Epithelial cell of proximal tubule (primary cell): ENCODE measurements around the gene SV2B. TPM values are rescaled to one million over a fixed set of nuclear protein-coding genes. Genes with fewer than 3 reads are reported as not detected.

Experiments
- DNase-seq: peaks from one replicate; pipeline ENCODE4 v3.0.0-alpha.2; 2011; ENCODE audit warnings: low read depth
- H3K4me3 ChIP-seq: 2 replicates; pipeline ENCODE4 v1.5.1; 2011; ENCODE audit warnings: low read depth, mild to moderate bottlenecking, low read length
- CTCF ChIP-seq: conservative IDR thresholded peaks from 2 replicates; pipeline ENCODE4 v1.5.1; 2012; ENCODE audit warnings: low read depth, mild to moderate bottlenecking, low read length
- total RNA-seq: library from RNA; depleted of rRNA; stranded (reverse); fragments of >200 nt; gene quantifications from 2 replicates; pipeline ENCODE4 v1.2.3, GENCODE V29; 2015

Gene SV2B
- total RNA-seq, 1 donor from 2014 or later = not detected

GRCh38 chr15:91307601-91308000 lies 207.5 kb downstream of the SV2B start:
- TF ChIP-seq CTCF = no peak
- H3K4me3 ChIP-seq = no peak overlapping the region
- DNase-seq = no peak

GRCh38 chr15:91308199-91308598 lies 208.1 kb downstream of the SV2B start:
- DNase-seq = no peak
- H3K4me3 ChIP-seq = no peak overlapping the region
- TF ChIP-seq CTCF = no peak

- no peak for TF ChIP-seq CTCF
- DNase-seq = no peak
- H3K4me3 ChIP-seq = no peak overlapping the region
These were observed 208.8 kb downstream of the SV2B start for GRCh38 chr15:91308855-91309254.

GRCh38 chr15:91311986-91312385 lies 211.9 kb downstream of the SV2B start:
- DNase-seq = no peak
- no peak for TF ChIP-seq CTCF
- no peak overlapping the region for H3K4me3 ChIP-seq

GRCh38 chr15:91316126-91316525 lies 216.1 kb downstream of the SV2B start:
- H3K4me3 ChIP-seq = no peak overlapping the region
- no peak for DNase-seq
- TF ChIP-seq CTCF = no peak

- DNase-seq = no peak
- no peak for TF ChIP-seq CTCF
- no peak overlapping the region for H3K4me3 ChIP-seq
These were observed 218.5 kb downstream of the SV2B start for GRCh38 chr15:91318516-91318915.

- no peak overlapping the region for H3K4me3 ChIP-seq
- DNase-seq = no peak
- no peak for TF ChIP-seq CTCF
These were observed 218.9 kb downstream of the SV2B start for GRCh38 chr15:91318931-91319330.
